HG02885 (cell line): ENCODE measurements around the gene GRB10.
A peak's percentile ranks its signal among the peaks of the same experiment; 100 is the strongest.
"Not testable (repeated sequence)": the region's sequence is repeated elsewhere in the genome, so short reads cannot be mapped to it uniquely, and the experiment has no call there.

Experiments used
- ATAC-seq: cut with Tn5 transposase; IDR thresholded peaks from one replicate; pipeline ENCODE4 v1.9.1; 2021; ENCODE audit warnings: mild to moderate bottlenecking; ENCODE audit not compliant: unreplicated experiment, poor library complexity

Gene GRB10

DNA sequence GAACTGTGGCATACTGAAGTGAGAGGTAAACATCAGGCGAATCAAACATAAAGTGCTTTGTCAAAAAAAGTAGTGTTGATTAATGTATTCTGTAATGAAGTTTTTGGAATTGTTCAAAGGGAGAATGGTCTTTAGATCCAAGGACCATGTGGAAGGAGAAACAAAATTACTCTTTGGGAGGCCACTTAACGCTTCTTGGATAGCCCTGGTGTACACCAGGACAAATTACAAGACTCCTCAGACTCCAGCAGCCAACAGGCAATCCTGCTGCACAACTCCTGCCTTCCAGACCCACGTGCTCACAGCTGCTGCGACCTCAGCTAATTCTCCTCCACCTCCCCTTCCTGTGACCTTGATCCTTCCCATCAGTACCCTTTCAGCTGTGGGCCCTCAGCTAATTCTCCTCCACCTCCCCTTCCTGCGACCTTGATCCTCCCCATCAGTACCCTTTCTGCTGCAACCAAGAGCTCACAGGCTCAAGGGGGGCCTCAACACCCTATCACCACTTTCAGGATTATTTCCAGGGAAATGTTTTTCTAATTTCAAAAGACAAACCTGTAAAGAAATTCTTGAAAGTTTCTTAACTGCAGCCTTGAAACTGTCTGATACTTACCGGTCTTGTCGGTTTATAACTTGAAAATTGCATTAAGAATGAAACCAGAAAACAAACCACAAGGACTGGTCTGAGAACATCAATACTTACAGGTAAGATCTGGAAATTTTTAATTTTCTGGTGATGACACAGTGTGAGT, 187.8 kb downstream of the GRB10 start:
- peak; percentile 60 for ATAC-seq

DNA sequence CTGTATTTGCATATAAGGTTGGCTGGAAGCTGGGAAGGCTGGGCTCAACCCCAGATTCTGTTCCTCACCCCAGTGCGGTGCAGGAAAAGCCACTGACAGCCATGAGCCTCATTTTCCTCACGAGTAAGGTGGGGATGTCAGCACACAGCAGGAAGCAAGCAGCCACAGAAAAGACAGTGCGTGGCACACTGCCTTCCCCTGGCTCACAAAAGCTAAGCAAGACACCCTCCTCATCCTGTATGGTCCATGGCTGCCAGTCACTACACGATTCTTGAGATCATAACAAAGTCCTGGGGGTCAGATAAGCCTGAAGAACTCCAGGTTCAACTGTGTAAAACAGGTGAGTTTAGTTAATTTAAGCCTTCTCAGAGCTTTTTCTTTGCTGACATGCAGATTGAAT, 188.6 kb downstream of the GRB10 start:
- ATAC-seq, result no peak

DNA sequence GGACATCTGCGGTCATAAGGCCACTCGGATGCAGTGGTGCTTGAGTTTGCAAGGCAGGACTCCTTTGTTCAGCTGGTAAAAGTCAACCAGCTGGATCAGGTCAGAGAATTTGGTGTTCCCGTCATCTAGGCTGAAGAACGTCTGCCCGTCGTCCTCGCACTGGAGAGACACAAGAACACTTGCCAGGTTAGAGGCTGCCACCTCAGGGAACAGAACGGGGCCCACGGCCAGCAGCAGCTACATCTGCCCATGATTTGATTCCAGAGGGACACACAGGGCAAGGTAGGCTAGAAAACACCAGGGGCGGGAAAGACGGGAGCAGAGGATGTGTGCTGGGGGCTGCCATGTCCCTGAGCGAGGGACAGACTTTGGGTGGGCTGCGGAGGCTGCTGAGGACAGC, 189.8 kb downstream of the GRB10 start:
- ATAC-seq, result no peak

DNA sequence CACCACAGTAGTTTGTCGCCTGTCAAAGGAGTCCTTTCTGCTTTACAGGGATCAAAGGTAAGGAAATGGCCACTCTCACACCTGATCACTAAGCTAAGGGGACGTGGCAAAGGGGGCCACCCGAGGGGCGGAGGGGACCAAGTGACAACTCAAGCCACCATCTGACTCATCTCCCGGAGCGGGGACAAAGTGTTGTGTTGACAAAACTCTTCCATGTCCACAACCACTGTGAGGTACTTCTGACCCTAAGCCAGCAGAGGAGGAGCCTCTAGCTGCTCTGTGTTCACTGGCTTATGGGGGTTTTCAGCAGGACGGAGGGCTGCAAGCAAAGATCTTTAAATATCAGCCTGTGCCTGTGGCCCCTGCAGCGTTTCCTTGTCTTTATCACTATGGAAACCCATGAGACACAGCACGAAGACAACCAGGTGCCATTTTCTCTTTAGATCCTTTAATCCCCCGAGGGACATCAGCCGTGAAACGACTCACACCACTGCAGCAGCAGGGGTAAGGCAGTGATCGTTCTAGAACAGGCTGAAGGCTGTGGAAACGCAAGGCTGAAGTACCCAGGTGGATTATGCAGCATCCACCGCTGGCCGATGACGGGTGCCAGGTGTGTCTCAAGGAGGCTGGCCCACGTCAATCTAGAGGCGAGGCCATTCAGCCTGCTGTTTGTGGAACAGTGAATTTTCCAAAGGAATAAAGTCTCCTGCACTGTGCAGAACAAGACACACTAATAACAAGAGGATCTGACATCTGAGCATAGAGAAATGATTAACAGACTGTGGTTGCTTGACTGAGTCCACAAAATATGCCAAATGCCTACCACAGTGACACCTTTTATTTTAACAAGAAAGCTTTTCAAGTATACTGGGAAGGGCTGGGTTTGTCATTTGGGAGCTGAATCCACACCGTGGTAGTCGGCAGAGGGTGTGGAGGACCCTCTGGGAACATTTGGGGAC, 190.9 kb downstream of the GRB10 start:
- no peak for ATAC-seq

DNA sequence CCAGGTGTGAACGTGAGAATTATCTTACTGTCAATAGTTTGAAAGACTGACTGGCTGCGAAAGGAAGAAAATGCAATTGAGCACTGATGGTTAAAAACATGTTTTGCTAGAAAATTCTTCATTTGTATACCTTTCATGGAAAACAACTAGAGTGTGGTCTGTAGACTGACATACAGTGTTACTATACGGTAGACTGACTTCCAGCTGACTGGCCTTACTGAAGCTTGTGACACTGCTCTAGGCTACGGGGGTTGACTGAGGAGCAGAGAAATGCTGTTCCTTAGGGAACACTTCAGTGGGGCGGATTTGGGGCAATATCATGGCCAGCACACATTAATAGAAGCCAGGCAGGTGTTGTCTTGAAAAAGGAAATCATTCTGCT, 191.6 kb downstream of the GRB10 start:
- ATAC-seq, result no peak

DNA sequence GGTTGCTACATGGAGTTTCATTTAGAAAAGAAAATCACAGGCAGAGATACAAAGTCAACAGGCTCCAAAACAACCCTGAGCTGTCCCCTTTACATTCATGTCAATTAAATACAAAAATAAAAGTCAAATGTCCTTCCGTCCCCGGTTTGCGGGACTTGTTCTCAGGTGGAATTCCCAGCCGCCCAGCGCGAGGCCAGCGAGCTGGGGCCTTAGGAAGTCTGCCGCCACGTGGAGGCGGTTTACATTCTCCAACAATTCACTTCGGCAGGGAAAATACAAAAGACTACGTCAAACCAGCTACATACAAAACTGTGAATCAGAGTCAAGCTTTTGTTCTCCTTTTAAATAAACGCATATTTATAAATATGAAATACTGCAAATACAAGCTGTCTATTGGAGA, 192.2 kb downstream of the GRB10 start:
- no peak for ATAC-seq

DNA sequence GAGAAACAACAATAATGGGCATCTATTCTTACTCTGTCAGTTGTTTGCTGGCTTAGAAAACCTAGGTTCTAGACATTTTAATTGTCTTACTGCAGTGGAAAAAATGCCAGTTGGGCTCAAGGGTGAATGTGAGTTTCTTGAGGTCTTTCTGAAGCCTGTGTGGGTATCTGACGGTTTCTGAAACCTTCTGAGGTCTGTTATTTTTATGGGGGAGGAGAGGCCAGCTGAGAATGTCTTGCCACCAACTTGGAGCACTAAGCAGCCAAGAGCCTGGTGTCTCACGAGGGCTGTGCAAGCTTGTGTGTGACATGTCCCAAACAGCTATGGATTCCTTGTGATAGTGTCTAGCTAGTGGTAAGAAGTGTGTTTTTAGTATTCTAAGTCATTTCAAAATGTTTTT, 193.3 kb downstream of the GRB10 start:
- no peak for ATAC-seq

DNA sequence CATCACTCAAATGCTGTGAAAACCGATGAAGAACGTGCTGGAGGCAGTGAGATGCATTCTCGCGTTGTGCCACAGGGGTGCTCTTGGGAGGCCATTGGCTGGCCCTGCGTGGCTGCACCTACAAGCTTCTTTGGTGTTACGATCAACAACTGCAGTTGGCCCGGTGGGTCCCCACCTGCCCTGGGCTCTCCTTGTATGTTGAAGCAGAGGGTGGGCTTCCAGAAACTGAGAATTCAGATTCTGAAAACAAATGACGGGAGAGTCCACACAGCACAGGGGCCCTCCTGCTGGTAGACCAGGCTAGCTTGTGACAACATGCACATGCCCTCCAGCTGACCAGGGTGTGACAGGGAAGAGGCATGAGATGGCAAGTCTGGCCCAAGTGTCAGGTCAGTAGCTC, 193.8 kb downstream of the GRB10 start:
- no peak for ATAC-seq

DNA sequence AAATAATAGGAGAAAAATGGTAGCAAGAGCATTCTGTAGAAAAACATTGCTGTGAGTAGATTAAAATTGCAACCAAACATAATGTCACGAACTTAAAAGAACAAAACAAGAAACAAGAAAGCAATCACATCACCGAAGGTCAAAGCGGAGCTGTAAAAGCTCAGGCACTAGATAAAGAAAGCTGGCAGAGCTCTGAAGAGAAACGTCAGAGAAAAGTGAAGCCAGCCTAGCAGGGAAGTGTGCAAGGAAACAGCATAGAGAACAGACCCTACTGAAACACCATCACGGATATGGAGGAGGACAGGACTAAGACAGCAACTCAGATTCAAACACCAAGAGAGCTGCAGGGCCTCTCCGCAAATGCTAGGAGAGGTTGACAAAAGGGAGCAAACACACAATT, 195.0 kb downstream of the GRB10 start:
- ATAC-seq, result no peak

DNA sequence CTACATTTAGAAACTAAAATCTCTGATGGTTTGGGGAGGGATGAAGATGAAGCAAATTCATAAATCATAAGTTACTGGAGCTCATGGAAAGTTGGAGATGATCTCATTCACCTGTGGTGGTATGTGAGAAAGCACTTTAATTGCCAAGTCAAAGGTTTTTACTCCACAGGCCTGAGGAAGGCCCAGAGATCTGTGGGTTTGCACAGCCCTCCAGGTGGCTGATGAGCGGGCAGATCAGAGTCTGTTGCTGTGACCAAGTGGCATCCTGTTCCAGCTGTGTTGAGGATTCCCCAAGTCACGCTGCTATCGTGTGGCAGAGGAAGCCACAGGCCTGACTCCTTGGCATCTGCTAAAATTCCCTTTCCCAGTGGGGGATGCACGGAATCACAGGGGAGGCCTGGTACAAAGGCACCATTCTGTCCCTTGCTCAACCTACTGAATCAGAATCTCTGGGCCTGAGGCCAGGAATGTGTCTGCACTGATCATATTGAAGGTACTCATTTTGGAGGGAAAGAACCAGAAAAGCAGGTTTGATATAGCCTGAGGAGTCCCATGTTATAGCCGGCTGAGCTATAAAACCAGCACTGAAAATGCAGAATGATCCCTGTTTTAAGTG, 197.8 kb downstream of the GRB10 start:
- no peak for ATAC-seq

DNA sequence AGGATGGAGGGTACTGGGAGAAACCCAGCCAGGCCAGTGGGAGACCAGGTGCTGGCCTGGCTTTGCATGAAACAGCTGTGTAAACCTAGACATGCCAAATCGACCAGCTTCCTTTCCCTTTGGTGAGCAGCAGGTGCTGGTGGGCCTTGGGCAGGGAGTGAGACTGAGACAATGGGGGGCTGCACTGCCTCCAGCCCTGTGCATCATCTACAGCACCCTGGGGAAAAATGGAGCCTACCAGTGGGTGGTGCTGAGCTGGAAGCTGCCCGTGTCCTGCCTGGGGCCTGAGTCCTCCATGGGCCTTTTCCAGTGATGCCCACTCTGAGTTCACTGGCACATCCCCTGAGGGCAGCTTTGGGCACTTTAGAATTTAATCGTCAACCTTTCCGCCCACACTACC, 198.3 kb downstream of the GRB10 start:
- no peak for ATAC-seq

DNA sequence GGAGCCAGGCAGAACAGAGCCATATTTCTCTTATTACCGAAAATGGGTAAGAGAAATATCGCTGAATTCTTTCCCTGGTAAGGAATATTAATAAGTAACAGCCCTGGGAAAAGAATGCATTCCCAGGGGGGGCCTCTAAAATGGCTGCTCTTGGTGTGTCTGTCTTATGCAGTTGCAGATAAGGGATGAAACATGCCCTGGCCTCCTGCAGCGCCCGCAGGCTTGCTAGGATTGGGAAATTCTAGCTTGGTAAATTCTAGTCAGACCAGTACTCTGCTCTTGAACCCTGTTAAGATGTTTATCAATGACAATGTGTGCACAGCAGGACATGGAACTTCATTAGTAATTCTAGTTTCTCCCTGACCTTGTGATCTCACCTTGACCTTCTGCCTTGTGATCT, 199.4 kb downstream of the GRB10 start:
- not testable (repeated sequence) for ATAC-seq

DNA sequence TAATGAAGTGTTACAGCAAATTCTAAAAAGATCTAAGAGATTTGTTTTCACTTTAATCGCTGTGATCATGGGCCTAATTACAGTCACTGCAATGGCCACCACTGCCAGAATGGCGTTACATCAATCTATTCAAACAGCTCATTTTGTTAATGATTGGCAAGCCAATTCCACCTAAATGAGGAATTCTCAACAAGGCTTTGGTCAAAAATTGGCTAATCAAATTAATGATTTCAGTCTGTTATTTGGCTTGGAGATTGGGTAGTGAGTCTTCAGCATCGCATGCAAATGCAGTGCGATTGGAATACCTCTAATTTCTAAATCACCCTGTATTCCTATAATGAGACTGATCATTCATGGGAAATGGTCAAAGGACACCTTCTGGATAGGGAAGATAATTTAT, 200.4 kb downstream of the GRB10 start:
- ATAC-seq, result not testable (repeated sequence)

DNA sequence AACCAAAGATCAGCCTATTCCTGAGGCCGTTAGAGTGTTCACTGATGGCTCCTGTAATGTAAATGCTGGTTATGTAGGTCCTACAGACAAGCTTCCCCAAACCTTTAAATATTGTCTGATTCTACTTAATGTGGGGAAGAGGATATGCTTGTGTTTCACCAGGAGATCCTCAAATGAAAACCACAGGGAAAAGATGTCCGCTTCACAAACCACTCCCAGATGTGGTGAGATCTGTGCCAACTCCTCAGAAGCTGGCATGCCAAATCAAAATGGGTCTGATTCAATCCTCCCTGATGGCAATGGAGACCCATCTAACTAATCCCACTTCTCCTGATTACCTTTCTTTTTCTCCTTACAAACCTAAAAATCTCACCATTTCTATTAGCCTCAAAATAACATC, 202.0 kb downstream of the GRB10 start:
- not testable (repeated sequence) for ATAC-seq

DNA sequence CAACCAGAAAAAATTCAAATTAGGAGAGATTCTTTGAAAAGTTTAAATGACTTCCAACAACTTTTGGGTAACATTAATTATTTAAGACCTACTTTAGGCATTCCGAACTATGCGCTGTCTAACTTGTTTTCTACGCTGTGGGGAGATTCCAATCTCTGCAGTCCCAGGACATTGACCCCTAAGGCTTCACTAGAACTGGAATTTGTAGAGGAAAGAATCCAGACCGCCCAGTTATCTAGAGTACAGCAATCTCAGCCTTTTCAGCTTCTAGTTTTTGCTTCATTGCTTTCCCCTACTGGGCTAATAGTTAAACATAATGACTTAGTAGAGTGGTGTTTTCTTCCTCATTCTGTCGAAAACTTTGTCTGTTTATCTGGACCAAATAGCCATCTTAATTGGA, 202.6 kb downstream of the GRB10 start:
- no peak for ATAC-seq

DNA sequence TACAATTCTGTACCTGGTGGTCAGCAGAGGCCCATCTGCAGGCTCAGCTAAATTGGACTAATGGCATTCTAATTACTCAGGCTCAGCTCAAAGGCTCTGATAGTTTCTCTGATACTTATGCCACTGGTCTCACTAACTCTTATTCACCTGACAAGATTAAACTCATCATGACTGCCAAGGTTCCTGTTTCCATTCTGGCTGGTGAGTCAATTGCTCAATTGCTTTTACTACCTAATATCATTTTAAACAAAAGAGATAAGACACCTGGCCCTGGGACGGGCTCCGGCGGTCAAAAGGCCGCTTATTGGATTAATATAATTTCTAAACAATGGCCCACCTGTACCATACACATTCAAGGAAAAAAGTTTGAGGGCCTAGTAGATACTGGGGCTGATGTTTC, 204.6 kb downstream of the GRB10 start:
- ATAC-seq, result not testable (repeated sequence)

DNA sequence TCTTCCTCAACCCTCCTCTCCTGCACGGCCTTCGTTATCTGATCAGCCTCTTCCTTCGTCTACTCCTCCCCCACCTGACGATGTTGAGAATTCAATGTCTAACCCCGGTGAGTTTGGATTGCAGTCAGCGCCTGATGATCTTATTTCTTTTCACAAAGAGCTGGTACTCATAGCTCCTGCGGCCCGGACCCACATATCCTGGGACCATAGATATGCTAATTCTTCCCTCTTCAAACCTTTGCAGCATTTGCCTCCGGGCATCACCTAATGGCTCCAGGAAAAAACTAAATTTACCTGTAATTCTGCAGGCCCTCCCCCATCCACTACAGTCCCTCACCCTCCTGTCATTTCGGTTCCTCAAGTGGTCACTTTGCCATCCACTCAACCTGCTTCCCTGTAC, 205.1 kb downstream of the GRB10 start:
- no peak for ATAC-seq

DNA sequence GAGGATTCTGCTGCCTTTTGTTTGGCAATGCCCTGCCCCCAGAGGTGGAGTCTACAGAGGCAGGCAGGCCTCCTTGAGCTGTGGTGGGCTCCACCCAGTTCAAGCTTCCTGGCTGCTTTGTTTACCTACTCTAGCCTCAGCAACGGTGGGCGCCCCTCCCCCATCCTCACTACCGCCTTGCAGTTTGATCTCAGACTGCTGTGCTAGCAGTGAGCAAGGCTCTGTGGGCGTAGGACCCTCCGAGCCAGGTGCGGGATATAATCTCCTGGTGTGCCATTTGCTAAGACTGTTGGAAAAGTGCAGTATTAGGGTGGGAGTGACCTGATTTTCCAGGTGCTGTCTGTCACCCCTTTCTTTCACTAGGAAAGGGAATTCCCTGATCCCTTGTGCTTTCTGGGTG, 206.3 kb downstream of the GRB10 start:
- ATAC-seq, result not testable (repeated sequence)

DNA sequence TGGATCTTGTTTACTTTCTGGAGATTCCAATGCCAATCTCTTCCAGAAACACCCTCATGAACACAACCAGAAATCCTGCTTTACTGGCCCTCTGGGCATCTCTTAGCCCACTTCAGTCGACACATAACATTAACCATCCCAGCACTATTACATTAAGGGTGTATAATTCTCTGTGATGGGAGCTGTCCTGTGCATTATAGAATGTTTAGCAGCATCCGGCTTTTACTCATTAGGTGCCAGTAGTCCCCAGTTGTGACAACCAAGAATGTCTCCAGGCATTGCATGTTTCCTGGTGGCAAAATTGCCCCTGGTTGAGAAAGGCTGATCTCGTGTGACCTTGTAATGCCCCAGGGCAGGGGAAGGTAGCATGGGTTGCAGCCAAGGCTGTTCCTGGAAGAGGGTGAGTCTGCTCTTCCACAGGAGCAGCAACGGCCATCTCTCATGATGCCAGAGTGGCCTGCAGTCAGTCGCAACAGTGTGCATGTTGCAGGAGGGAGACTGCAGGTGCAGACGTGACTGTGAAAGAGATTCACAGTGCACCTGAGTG, 214.9 kb downstream of the GRB10 start:
- no peak for ATAC-seq

DNA sequence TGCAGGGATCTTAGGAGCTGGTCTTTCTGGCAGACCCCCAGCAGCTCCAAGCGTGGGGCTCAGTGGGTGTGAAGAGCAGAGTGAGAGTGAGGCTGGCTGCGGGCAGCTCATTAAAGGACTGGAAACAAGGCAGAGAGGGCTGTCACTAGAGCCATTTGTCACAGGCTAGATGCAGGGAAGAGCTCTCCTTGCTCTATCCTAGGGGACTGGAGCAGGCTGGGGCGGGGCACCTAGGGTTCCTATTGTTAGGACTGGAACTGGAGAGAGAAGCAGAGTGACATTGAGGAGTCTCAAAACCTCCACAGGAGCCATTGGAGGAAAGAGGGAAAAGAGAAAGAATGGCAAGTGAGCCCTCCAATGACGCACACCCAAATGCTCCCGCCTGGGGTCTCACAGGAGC, 216.7 kb downstream of the GRB10 start:
- ATAC-seq, result no peak

DNA sequence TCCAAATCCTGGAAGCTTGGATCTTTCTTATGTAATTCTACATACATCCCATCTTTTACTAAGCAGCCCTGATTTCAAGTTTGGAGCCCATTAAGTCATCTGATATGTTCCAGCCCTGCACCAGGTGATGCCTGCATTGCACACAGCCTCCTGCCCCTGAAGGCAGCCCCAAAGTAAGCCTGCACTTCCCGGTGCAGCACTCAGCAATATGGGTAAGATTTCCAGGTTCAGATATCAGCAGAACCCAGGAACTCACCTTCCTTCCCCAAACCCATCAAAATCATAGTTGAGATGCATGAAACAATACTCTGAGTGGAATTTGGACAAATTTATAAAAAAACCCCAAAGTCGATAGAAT, 217.2 kb downstream of the GRB10 start:
- no peak for ATAC-seq
